Measurements from ENCODE around the gene PLPP2.

The PLPP2 gene

DNA sequence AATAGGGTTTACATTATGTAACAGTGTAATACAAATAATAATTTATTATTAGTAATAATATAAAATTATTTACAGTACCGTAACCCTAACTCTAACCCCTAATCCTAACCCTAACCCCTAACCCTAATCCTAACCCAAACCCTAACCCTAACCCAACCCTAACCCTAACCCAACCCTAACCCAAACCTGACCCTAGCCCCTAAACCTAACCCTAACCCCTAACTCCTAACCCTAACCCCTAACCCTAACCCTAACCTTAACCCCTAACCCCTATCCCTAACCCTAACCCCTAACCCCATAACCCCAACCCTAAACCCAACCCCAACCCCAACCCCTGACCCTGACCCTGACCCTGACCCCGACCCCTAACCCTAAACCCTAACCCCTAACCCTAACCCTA is 45.7 kb downstream of the PLPP2 start:
- no peaks in the 10 kb centered on the region for H3K36me3 ChIP-seq (ENCODE audit: low read length)
- no peaks in the 10 kb centered on the region for H3F3A ChIP-seq (ENCODE audit: insufficient read depth)
- H3K4me3 ChIP-seq (ENCODE audit: insufficient read depth, low read length, poor library complexity, severe bottlenecking) = no peak overlapping the region
- TF ChIP-seq EZH2phosphoT487 (conservative IDR thresholded peaks at IDR 0.05; ENCODE audit: low read length) = no peak
- TF ChIP-seq, protein P1, sequence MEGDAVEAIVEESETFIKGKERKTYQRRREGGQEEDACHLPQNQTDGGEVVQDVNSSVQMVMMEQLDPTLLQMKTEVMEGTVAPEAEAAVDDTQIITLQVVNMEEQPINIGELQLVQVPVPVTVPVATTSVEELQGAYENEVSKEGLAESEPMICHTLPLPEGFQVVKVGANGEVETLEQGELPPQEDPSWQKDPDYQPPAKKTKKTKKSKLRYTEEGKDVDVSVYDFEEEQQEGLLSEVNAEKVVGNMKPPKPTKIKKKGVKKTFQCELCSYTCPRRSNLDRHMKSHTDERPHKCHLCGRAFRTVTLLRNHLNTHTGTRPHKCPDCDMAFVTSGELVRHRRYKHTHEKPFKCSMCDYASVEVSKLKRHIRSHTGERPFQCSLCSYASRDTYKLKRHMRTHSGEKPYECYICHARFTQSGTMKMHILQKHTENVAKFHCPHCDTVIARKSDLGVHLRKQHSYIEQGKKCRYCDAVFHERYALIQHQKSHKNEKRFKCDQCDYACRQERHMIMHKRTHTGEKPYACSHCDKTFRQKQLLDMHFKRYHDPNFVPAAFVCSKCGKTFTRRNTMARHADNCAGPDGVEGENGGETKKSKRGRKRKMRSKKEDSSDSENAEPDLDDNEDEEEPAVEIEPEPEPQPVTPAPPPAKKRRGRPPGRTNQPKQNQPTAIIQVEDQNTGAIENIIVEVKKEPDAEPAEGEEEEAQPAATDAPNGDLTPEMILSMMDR (IDR thresholded peaks at IDR 0.05; ENCODE audit: insufficient read depth, low read length, poor library complexity, severe bottlenecking) = no peak
- no peak overlapping the region for H2AFZ ChIP-seq (ENCODE audit: low read depth, low read length, severe bottlenecking)
- H3K27ac ChIP-seq (ENCODE audit: low read depth, low read length) = no peak overlapping the region
- no peak overlapping the region for H3K9ac ChIP-seq (ENCODE audit: low read length)
- H4K20me1 ChIP-seq (ENCODE audit: low read depth, low read length) = no peaks in the 10 kb centered on the region
- no peaks in the 10 kb centered on the region for H3K9me3 ChIP-seq (ENCODE audit: insufficient read depth, low read length)
- no peaks in the 10 kb centered on the region for H3K27me3 ChIP-seq (ENCODE audit: low read length)
- H3K9me2 ChIP-seq (replicated peaks; ENCODE audit: insufficient read depth, low read length) = no peaks in the 10 kb centered on the region
- no peak overlapping the region for H3K4me2 ChIP-seq (ENCODE audit: low read depth, low read length, poor library complexity, severe bottlenecking)
- no peaks in the 10 kb centered on the region for H3K79me2 ChIP-seq (ENCODE audit: insufficient read depth, low read length)

Measured in SU-DHL-6 (cell line).